Endothelial cell of umbilical vein (primary cell): Measurements from ENCODE around the gene BRSK1. TPM values are rescaled to one million over a fixed set of nuclear protein-coding genes. Genes with fewer than 3 reads are reported as not detected.

Experiments used
- BruUV-seq: library from RNA; stranded (reverse); fragments of 400-500 nt; replicated peaks from 2 replicates; lab custom pipeline; 2021; lab: Mats Ljungman, UMichigan
- CTCF ChIA-PET: fragments of 300-600, 350-600 bp; sonication (Branson Sonifier 250); formaldehyde crosslinking; loops from one replicate; lab custom pipeline; 2021; ENCODE audit warnings: antibody characterized with exemption, inconsistent platforms; lab: Charles Lee
- POLR2A ChIA-PET: fragments of 300-600, 350-600 bp; sonication (Branson Sonifier 250); formaldehyde crosslinking; loops from one replicate; lab custom pipeline; 2021; ENCODE audit warnings: antibody characterized with exemption, inconsistent platforms; lab: Charles Lee
- DNase-seq: peaks from one replicate; pipeline ENCODE4 v3.0.0-alpha.2; 2011; ENCODE audit warnings: low read depth, low spot score
- FAIRE-seq: peaks from 2 replicates; lab custom pipeline; 2011; peaks lifted over from hg19 to GRCh38; lab: Jason Lieb, UNC
- H2AFZ ChIP-seq: 2 replicates; pipeline ENCODE4 v1.6.0; 2012; ENCODE audit warnings: low read depth, low read length, control low read depth, inconsistent platforms
- H3K27ac ChIP-seq: 2 replicates; pipeline ENCODE4 v1.5.1; 2011; ENCODE audit warnings: low read depth, mild to moderate bottlenecking, control low read depth, low read length, moderate library complexity; ENCODE audit not compliant: insufficient read depth
- H3K27me3 ChIP-seq, 2 experiments: 2 replicates each; pipeline versions ENCODE4 v1.6.0 to v1.6.1; 2011; ENCODE audit warnings: low read length in 2 of 2, mixed read lengths in 1 of 2; ENCODE audit not compliant: control insufficient read depth in 2 of 2, insufficient read depth in 2 of 2
- H3K36me3 ChIP-seq, 2 experiments: 2 replicates in 1 of 2; 3 replicates in 1 of 2; pipeline ENCODE4 v1.5.1; 2011; ENCODE audit warnings: low read length in 2 of 2, mild to moderate bottlenecking in 1 of 2, moderate library complexity in 1 of 2; ENCODE audit not compliant: control insufficient read depth in 2 of 2, insufficient read depth in 2 of 2; ENCODE audit errors: extremely low read depth in 1 of 2
- H3K4me1 ChIP-seq: 3 replicates; pipeline ENCODE4 v1.5.1; 2011; ENCODE audit warnings: mild to moderate bottlenecking, low read length; ENCODE audit not compliant: control insufficient read depth, insufficient read depth; ENCODE audit errors: extremely low read depth
- H3K4me2 ChIP-seq: 2 replicates; pipeline ENCODE4 v1.6.1; 2011; ENCODE audit warnings: low read length, control low read depth, mixed read lengths; ENCODE audit not compliant: insufficient read depth
- H3K4me3 ChIP-seq, 3 experiments: fragments of 200-600 bp in 1 of 3; sonication (generic), shearing (Covaris generic) in 1 of 3; replicated peaks in 1 of 3; 2 replicates each; pipeline ENCODE4 v1.5.1; 2011 to 2016; ENCODE audit warnings: control low read depth in 3 of 3, low read length in 3 of 3, mild to moderate bottlenecking in 2 of 3, inconsistent platforms in 1 of 3, low read depth in 1 of 3, moderate library complexity in 1 of 3; ENCODE audit not compliant: insufficient read depth in 1 of 3
- H3K79me2 ChIP-seq: 2 replicates; pipeline ENCODE4 v1.6.0; 2012; ENCODE audit warnings: low read length, inconsistent platforms; ENCODE audit not compliant: control insufficient read depth, insufficient read depth
- H3K9ac ChIP-seq: replicated peaks from 2 replicates; pipeline ENCODE3; 2011; ENCODE audit warnings: low read length, control low read depth; ENCODE audit not compliant: insufficient read depth; ENCODE audit errors: extremely low read depth
- H3K9me1 ChIP-seq: replicated peaks from 3 replicates; pipeline ENCODE4 v1.6.0; 2011; ENCODE audit warnings: mild to moderate bottlenecking, low read length; ENCODE audit not compliant: control insufficient read depth, insufficient read depth; ENCODE audit errors: extremely low read depth
- H3K9me3 ChIP-seq: replicated peaks from 2 replicates; pipeline ENCODE4 v1.5.1; 2012; ENCODE audit warnings: low read length, inconsistent platforms; ENCODE audit not compliant: control insufficient read depth, insufficient read depth
- H4K20me1 ChIP-seq: replicated peaks from 2 replicates; pipeline ENCODE3; 2011; ENCODE audit warnings: mild to moderate bottlenecking, low read length; ENCODE audit not compliant: control insufficient read depth, insufficient read depth; ENCODE audit errors: extremely low read depth
- EZH2 ChIP-seq: IDR thresholded peaks from 2 replicates; pipeline ENCODE4 v1.6.1; 2012; ENCODE audit warnings: borderline replicate concordance, low read depth, mild to moderate bottlenecking, moderate library complexity, low read length, inconsistent platforms; ENCODE audit not compliant: severe bottlenecking
- FOS ChIP-seq: IDR thresholded peaks from 2 replicates; pipeline ENCODE4 v1.6.1; 2011; ENCODE audit warnings: mild to moderate bottlenecking, low read length, moderate library complexity, borderline replicate concordance; ENCODE audit not compliant: insufficient read depth
- GATA2 ChIP-seq: IDR thresholded peaks from 2 replicates; pipeline ENCODE4 v1.7.0; 2011; ENCODE audit warnings: low read depth, mild to moderate bottlenecking, moderate library complexity, mixed read lengths, low read length; ENCODE audit not compliant: insufficient read length, insufficient read depth
- JUN ChIP-seq: IDR thresholded peaks from 2 replicates; pipeline ENCODE4 v1.6.1; 2011; ENCODE audit warnings: borderline replicate concordance, low read depth; ENCODE audit not compliant: insufficient read length, insufficient read depth
- MYC ChIP-seq: IDR thresholded peaks from one replicate; pipeline ENCODE4 v1.6.1; 2011; ENCODE audit warnings: mild to moderate bottlenecking, low read depth, low read length
- POLR2A ChIP-seq: IDR thresholded peaks from 2 replicates; pipeline ENCODE4 v1.6.1; 2012; ENCODE audit warnings: low read depth, mild to moderate bottlenecking, control low read depth, low read length
- POLR2AphosphoS5 ChIP-seq: IDR thresholded peaks from 2 replicates; pipeline ENCODE4 v1.6.1; 2012; ENCODE audit warnings: low read depth, mild to moderate bottlenecking, control low read depth, low read length, moderate library complexity; ENCODE audit not compliant: insufficient read depth
- dilution Hi-C: fragments of 300-500 bp; cut with MboI; formaldehyde crosslinking; loops from one replicate; pipeline ENCODE4 v1.15.0; 2019; ENCODE audit warnings: low sequenced_read_pairs; ENCODE audit not compliant: extremely low pct_ligation_motif_present
- intact Hi-C: fragments of 100-400 bp; cut with micrococcal nuclease; formaldehyde crosslinking; loops from one replicate; pipeline ENCODE4 v1.10.0; 2022
- polyA plus RNA-seq, 4 experiments: library from polyadenylated mRNA; depleted of rRNA in 3 of 4; stranded (reverse) in 3 of 4; unstranded in 1 of 4; fragments of >200 nt; gene quantifications; 2 replicates each; pipeline versions ENCODE4 v1.2.1 to v1.2.3, GENCODE V29; 2011 to 2012; ENCODE audit warnings: missing spikeins in 1 of 4
- total RNA-seq: library from RNA; stranded (reverse); gene quantifications from 2 replicates; pipeline ENCODE4 v1.2.3, GENCODE V29; 2021
- TF ChIP-seq, protein P1 (sequence below): IDR thresholded peaks from 2 replicates; pipeline ENCODE4 v1.6.1; 2011; ENCODE audit not compliant: insufficient read depth, insufficient read length
- TF ChIP-seq, protein P2 (sequence below), 2 donors: IDR thresholded peaks; 1 replicate in 1 of 2; 2 replicates in 1 of 2; pipeline ENCODE4 v1.5.1; 2011; ENCODE audit warnings: low read length in 2 of 2, mild to moderate bottlenecking in 2 of 2, moderate library complexity in 2 of 2, control low read depth in 1 of 2, inconsistent platforms in 1 of 2, low read depth in 1 of 2; ENCODE audit not compliant: insufficient read depth in 1 of 2; ENCODE audit errors: extremely low read depth in 1 of 2

Gene BRSK1
- total and polyA plus RNA-seq, 2 donors (not counting 3 experiments of a cell fraction or from before 2014, with no cell fraction given): 0.33 to 0.44 TPM

- Histone ChIP-seq H3K27ac (no peak overlapping the region), H3K4me3 (no peak overlapping the region), H3K4me2 (no peak overlapping the region), H3K9me3 (no peaks in the 10 kb centered on the region), H3K9me1 (no peaks in the 10 kb centered on the region), H3K9ac (no peak overlapping the region), H4K20me1 (no peaks in the 10 kb centered on the region), H3K4me1 (no peaks in the 10 kb centered on the region), H3K79me2 (no peaks in the 10 kb centered on the region), H2AFZ (no peak overlapping the region), H3K36me3 (no peaks in the 10 kb centered on the region), H3K27me3 (no peaks in the 10 kb centered on the region)
- CTCF ChIA-PET: interaction anchor here (2.1 kb wide), 1 partner anchor 14 kb away, joined by 8 read pairs; no protein-coding TSS in a partner anchor
- DNase-seq (no peak), FAIRE-seq (no peak)
- BruUV-seq: no TSS peak
- intact Hi-C loops: no loop called here
- POLR2A ChIA-PET: no interaction called here
- no peak for TF ChIP-seq POLR2AphosphoS5
- TF ChIP-seq POLR2A: no peak
- no peak for TF ChIP-seq FOS
- TF ChIP-seq, protein P1, sequence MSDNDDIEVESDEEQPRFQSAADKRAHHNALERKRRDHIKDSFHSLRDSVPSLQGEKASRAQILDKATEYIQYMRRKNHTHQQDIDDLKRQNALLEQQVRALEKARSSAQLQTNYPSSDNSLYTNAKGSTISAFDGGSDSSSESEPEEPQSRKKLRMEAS: no peak
- TF ChIP-seq GATA2: no peak
- TF ChIP-seq, protein P2, sequence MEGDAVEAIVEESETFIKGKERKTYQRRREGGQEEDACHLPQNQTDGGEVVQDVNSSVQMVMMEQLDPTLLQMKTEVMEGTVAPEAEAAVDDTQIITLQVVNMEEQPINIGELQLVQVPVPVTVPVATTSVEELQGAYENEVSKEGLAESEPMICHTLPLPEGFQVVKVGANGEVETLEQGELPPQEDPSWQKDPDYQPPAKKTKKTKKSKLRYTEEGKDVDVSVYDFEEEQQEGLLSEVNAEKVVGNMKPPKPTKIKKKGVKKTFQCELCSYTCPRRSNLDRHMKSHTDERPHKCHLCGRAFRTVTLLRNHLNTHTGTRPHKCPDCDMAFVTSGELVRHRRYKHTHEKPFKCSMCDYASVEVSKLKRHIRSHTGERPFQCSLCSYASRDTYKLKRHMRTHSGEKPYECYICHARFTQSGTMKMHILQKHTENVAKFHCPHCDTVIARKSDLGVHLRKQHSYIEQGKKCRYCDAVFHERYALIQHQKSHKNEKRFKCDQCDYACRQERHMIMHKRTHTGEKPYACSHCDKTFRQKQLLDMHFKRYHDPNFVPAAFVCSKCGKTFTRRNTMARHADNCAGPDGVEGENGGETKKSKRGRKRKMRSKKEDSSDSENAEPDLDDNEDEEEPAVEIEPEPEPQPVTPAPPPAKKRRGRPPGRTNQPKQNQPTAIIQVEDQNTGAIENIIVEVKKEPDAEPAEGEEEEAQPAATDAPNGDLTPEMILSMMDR (IDR thresholded peaks at IDR 0.05; ENCODE audit: extremely low read depth in 1 of 2, insufficient read depth in 1 of 2, low read depth in 1 of 2, low read length in 2 of 2): no peak
- TF ChIP-seq MYC: no peak
- no peak for TF ChIP-seq EZH2
- TF ChIP-seq JUN: no peak
- dilution Hi-C loops: no loop called here
These were observed 32.2 kb downstream of the BRSK1 start for GRCh38 chr19:55315956-55316525.
